Suprapubic skin (tissue), 3 donors: ENCODE data around the gene GLT8D2.

ENCODE experiments used
- EP300 ChIP-seq: sonication (generic); formaldehyde crosslinking; IDR thresholded peaks from one replicate; pipeline ENCODE4 v1.6.1; 2017; ENCODE audit warnings: antibody characterized with exemption
- POLR2A ChIP-seq, 2 donors: fragments of 450-650 bp; IDR thresholded peaks; one replicate each; pipeline ENCODE4 v1.6.1; 2017; ENCODE audit warnings: antibody characterized with exemption in 2 of 2, mild to moderate bottlenecking in 2 of 2, moderate library complexity in 2 of 2
- TF ChIP-seq, protein P1 (sequence below), 2 donors: fragments of 200-600 bp in 1 of 2; fragments of 450-650 bp in 1 of 2; sonication (generic) in 1 of 2; IDR thresholded peaks; one replicate each; pipeline ENCODE4 v1.5.1; 2016 to 2019; ENCODE audit warnings: antibody characterized with exemption in 2 of 2, mild to moderate bottlenecking in 1 of 2, moderate library complexity in 1 of 2

DNA sequence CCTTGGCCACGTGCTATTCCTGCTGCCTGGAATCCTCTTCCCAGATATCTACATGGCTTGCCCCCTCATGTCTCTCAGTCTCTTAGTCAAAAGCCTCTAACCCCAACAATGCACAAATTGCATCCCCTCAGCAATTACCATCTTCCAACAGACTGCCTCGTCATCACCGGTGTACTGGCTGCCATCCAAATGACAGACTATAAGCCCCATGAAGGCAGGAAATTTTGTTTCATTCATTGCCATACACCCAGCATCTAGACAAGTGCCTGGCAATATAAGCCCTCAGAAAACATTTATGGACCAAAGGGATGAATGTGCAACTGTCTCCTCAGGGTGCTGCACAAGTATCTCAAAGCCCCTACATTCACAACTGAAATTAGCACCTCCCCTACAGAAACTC, 5.8 kb downstream of the GLT8D2 start:
- TF ChIP-seq EP300, result no peak
- TF ChIP-seq, protein P1, sequence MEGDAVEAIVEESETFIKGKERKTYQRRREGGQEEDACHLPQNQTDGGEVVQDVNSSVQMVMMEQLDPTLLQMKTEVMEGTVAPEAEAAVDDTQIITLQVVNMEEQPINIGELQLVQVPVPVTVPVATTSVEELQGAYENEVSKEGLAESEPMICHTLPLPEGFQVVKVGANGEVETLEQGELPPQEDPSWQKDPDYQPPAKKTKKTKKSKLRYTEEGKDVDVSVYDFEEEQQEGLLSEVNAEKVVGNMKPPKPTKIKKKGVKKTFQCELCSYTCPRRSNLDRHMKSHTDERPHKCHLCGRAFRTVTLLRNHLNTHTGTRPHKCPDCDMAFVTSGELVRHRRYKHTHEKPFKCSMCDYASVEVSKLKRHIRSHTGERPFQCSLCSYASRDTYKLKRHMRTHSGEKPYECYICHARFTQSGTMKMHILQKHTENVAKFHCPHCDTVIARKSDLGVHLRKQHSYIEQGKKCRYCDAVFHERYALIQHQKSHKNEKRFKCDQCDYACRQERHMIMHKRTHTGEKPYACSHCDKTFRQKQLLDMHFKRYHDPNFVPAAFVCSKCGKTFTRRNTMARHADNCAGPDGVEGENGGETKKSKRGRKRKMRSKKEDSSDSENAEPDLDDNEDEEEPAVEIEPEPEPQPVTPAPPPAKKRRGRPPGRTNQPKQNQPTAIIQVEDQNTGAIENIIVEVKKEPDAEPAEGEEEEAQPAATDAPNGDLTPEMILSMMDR (IDR thresholded peaks at IDR 0.05), result no peak
- no peak for TF ChIP-seq POLR2A (IDR thresholded peaks at IDR 0.05)
